NCI-H69 (cell line): ENCODE data around the gene DHX34.
"Not testable (repeated sequence)": the region's sequence is repeated elsewhere in the genome, so short reads cannot be mapped to it uniquely, and the experiment has no call there.

Experiments used
- DNase-seq: peaks from one replicate; lab custom pipeline; 2025; lab: John Stamatoyannopoulos, UW

The DHX34 gene

DNA sequence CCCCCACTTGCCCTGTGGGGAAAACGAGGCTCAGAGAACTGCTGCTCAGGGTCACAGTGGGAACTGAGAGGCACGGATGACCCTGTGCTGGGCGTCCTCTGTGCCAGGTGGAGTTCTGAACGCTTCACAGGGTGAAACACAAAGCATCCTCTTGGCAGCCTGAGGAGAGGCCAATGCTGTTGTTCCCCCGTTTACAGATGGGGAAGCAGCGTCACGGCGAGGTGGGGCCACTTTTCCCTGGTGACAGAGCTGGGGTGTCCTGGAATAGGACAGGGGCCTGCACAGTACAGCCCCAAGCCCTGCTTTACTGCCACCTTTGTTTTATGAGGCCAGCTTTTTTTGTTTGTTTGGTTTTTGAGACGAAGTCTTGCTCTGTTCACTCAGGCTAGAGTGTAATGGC lies 22.1 kb downstream of the DHX34 start:
- no peak for DNase-seq

DNA sequence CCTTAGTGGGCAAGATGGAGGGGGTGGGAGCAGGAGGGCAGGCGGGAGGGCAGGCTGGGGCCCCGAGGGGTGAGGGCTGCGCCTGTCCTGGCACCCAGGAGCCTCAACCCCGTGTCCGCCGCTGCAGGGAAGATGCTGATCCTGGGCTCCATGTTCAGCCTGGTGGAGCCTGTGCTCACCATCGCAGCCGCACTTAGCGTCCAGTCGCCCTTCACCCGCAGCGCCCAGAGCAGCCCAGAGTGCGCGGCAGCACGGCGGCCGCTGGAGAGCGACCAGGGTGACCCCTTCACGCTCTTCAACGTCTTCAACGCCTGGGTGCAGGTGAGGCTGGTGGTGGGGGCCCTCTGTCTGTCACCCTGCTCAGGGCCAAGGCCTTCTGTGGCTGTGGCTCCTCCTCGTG lies 23.5 kb downstream of the DHX34 start:
- no peak for DNase-seq

DNA sequence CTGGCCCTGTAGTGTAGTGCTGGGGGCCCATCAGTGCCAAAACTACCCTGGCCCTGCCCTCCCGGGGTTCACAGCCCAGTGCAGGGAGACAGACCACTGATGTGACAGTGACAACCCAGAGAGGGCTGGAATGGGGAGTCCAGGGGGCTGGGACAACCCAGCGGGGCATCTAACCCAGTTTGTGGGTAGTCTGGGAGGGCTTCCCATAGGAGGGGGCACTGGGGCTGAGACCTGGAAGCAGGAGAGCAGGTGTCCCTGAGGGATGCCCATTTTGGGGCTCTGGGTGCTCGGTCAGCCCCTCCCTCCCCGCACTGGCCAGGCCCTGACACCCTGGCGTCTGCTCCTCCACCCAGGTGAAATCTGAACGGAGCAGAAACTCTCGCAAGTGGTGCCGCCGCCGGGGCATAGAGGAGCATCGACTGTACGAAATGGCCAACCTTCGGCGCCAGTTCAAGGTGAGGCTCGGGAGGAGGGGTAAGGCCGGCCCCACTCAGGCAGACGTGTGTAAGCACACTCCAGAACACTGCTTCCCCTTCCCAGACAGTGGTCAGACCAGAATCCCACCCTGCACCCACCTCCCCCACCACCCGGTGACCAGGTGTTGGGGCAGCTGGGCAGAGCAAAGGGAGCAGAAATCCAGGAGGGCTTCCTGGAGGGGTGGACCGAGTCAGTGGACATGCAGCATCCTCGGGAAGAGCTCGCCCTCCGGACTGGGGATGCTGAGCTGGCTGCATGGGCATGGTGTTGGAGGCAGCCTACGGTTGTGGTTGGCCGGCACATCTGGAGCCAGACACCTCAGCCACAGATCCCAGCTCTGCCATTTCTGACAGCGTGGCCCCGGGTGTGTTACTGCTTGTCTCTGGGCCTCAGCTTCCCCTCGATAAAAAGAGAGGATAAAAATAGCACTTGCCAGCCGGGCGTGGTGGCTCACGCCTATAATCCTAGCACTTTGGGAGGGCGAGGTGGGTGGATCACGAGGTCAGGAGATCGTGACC lies 24.4 kb downstream of the DHX34 start:
- DNase-seq: no peak

DNA sequence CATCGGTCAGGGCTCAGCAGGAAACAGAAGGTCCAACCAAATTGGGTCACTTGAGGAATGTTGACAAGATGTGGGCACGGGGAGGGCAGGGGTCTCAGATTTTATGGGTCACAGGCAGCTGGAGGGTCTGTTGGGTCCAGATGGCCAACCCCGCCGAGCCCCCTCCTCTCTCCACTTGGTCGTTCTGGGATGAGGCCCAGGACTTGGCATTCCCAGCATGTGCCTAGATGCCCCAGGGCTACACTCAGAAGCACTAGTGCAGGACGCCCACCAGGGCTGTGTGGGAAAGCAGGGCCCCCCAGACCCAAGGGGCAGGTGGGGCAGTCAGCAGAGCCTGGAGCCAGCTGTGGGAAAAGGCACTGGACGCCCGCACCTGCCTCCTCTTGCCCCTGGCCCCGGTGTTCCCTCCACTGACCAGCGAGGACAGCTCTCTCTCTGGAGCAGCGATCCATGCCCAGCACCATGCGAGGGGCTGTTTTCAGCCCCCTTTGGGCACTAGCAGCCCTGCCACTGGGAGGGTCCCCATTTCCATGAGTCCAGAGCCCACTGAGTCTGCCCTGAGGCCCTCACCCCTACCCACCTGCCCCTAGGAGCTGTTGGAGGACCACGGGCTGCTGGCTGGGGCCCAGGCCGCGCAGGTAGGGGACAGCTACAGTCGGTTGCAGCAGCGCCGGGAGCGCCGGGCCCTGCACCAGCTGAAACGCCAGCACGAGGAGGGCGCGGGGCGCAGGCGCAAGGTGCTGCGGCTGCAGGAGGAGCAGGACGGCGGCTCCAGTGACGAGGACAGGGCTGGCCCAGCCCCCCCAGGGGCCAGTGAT lies 26.0 kb downstream of the DHX34 start:
- no peak for DNase-seq

DNA sequence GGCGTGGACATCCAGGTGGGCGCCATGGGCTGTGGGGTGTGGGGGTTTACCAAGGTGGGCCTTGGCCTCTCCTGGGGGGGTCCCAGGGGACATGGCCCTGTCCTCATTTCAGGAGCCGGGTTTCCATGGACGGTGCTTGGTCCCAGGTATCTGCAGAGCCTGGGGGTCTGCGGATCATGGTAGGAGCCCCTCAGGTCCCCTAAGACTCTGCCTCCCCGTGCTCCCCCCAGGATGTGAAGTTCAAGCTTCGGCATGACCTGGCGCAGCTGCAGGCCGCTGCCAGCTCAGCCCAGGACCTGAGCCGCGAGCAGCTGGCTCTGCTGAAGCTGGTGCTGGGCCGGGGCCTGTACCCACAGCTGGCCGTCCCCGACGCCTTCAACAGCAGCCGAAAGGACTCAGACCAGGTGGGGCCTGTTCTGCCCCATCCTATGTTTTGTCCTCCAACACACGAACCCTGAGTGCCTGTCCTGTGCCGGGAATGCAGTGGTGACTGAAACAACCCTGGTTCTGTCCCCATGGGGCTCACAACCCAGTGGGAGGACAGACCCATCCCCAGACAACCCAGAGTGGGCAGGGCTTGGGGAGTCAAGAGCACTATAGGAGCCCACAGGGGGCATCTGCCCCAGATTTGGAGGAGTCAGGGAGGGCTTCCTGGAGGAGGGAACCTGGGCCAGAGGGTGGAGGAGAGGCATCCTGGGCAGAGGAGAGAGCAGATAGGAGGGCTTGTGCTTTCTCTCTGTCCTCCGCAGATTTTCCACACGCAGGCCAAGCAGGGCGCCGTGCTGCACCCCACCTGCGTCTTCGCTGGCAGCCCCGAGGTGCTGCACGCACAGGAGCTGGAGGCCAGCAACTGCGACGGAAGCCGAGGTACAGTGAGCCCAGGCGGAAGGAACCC lies 26.8 kb downstream of the DHX34 start:
- DNase-seq: no peak

DNA sequence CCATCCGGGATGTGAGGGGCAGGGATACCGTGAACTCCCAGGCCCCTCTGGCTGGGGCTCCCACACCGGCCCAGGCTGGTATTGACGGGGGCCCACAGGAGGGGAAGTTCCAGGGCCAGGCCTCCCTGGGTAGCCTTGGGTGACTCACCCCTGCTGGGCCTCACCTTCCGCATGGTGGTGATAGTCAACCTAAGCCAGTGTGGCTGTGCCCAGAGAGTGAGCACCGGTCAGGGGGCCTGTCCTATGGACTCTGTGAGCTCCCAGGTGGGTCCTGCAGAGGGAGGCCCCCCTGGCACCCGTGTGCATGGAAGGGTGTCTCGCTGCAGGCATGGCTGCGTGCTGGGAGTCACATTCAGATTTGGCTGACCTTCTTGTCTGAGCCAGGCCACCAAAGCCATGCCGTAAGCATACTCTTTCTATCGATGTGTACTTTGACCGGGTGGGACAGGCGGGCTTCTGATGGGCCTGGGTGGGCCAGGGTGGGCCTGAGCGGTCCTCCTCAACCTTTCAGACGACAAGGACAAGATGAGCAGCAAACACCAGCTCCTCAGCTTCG lies 27.6 kb downstream of the DHX34 start:
- no peak for DNase-seq

DNA sequence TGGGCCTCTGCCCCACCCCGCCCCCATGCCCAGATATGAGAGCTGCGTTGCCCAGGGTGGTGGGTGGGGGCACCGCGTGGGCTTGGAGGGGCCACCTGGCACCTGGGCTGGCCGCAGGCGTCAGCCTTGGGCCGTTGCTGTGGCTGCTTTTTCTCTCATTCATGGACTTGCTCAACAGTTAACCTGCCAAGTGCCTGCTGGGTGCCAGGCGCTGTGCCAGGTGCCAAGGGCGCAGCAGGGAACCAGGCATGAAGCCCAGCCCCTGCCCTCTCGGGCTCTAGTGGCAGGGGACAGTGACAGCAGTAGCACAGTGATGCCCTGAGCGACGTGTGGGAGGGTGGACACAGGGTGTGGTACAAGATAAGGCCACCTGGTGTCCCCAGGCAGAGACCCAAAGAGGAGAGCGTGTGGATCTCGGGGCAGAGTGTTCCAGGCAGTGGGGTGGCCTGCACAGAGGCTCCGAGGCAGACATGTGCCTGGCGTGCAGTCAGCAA lies 28.1 kb downstream of the DHX34 start:
- DNase-seq: peak; percentile 89

DNA sequence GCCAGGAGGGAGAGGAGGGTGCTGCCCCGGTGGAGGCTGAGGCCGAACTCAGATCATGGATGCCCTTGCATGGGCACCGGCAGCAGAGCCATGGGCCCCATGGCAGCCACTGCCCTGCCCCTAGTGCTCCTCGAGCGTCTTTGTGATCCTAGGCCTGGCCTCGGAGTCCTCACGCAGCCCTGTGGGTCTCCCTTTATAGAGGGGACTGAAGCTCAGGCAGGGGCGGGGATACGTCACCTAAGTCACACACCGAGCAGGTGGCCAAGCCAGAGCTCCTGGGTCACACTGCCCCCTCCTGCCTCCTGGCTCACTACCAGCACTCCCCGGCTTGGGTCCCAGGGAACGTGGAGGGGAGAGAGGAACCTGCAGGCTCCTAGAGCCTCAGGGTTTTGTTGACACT lies 28.7 kb downstream of the DHX34 start:
- peak; percentile 78 for DNase-seq

DNA sequence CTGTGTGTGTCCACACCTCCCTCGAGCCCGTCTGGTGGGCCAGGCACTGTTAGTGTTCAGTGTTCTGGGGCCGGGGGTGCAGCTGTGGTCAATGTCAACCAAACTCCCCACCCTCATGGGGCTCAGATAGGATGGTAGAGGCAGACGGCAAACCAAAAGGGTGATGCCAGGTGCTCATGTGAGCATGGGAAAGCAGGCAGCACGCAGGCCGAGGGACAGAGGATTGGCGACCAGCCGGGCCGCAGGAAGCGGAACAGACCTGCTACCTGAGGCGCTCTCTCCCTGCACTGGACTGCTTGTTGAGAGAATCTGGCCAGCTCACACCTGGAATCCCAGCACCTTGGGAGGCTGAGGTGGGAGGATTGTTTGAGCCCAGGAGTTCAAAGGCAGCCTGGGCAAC lies 29.1 kb downstream of the DHX34 start:
- no peak for DNase-seq

DNA sequence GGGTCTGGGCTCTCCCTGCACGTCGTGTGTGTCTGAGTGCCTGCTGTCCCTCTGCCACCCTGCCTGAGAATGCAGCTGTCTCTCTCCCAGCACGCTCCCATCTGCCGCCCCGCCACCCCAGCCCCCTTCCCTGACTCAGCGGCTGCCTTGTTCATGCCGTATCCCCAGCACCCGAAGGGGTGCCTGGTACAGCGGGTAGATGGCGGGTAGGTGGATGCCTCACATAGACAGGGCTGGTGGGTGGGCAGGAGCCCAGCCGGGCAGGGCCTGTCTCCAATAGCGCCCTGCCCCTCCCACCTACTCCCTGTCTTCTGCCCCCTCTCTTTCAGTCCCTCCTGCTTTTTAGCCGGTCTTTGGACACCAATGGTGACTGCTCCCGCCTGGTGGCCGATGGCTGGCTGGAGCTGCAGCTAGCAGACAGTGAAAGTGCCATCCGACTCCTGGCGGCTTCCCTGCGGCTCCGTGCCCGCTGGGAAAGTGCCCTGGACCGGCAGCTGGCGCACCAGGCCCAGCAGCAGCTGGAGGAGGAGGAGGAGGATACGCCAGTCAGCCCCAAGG lies 30.3 kb downstream of the DHX34 start:
- DNase-seq: peak; percentile 34

DNA sequence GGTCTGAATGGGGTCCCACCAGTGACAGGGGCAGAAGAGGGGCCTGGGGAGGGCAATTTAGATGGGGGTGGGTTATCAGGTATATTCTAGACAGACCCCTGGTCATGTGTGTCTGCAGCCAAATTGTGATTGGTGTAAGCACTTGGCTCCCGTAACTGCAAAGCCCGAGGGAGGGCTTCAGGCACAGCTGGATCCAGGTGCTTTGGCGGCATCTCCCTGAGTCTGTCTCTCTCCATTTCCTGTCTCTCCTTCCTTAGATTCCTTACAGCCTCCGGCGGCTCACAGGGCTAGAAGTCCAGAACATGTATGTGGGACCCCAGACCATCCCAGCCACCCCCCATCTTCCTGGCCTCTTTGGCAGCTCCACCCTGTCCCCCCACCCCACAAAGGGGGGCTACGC lies 31.4 kb downstream of the DHX34 start:
- DNase-seq: no peak

DNA sequence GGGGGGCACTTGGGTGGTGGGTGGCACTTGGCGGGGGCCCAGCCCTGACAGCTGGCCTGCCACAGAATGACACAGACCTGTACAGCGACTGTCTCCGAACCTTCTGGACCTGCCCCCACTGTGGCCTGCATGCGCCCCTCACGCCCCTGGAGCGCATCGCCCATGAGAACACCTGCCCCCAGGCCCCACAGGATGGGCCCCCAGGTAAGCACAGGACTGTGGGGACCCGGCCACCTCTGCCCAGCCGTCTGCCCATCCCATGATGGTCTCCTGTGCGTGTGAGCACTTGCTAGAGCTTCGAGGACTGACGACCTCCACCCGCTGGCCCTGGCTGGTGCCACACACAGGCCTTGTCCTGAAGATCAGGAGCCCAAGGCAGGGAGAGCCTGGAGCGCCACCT lies 32.0 kb downstream of the DHX34 start:
- no peak for DNase-seq

DNA sequence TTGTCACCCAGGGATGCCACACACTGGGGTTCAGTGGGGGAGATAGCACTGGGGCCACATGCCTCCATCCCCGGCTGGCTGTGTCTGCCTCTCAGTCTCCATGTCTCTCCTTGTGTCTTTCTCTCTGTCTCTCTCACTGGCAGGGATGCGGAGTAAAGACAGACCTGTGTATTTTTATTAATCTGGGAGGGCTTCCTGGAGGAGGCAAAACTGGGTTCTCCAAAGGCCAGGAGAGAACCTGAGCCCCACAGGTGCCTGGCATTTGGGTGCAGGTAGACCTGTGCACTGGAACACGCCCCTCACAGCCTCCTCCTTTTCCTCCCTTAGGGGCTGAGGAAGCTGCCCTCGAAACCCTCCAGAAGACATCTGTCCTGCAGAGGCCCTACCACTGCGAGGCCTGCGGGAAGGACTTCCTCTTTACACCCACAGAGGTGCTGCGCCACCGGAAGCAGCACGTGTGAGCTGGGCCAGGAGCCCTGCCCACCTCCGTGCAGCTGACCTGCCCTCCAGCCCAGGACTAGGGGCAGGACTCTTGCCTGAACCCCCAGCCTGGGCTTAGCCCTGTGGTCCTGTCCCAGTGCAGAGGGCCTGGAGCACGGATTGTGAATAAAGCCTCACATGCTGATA lies 32.7 kb downstream of the DHX34 start:
- DNase-seq: no peak

DNA sequence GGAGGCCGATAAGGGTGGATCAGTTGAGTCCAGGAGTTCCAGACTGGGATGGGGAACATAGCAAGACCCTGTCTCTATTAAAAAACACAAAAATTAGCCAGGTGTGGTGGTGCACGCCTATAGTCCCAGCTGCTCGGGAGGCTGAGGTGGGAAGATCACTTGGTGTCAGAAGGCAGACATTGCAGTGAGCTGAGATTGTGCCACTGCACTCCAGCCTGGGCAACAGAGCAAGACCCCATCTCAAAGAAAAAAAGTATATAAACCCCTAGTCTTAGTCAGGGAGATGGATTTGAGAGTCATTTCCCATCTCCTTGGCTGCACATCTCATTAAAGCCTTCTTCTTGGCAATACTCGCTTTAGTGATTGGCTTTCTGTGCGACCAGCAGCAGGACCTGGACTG lies 34.8 kb downstream of the DHX34 start:
- DNase-seq: not testable (repeated sequence)

DNA sequence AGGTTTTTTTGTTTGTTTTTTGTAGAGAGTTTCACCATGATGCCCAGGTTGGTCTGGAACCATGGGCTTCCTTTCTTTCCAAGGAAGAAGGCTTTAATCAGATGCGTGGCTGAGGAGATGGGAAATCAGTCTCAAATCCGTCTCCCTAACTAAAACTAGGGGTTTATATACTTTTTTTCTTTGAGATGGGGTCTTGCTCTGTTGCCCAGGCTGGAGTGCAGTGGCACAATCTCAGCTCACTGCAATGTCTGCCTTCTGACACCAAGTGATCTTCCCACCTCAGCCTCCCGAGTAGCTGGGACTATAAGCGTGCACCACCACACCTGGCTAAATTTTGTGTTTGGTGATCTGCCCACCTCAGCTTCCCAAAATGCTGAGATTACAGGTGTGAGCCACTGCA lies 35.4 kb downstream of the DHX34 start:
- DNase-seq: not testable (repeated sequence)

DNA sequence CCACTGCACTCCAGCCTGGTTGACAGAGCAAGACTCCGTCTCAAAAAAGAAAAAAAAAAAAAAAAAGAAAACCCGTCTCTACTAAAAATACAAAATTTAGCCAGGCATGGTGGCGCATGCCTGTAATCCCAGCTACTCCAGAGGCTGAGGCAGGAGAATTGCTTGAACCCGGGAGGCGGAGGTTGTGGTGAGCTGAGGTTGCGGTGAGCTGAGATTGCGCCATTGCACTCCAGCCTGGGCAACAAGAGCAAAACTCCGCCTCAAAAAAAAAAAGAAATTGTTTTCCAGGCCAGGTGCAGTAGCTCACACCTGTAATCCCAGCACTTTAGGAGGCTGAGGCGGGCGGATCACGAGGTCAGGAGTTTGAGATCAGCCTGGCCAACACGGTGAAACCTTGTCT lies 37.5 kb downstream of the DHX34 start:
- DNase-seq: not testable (repeated sequence)

DNA sequence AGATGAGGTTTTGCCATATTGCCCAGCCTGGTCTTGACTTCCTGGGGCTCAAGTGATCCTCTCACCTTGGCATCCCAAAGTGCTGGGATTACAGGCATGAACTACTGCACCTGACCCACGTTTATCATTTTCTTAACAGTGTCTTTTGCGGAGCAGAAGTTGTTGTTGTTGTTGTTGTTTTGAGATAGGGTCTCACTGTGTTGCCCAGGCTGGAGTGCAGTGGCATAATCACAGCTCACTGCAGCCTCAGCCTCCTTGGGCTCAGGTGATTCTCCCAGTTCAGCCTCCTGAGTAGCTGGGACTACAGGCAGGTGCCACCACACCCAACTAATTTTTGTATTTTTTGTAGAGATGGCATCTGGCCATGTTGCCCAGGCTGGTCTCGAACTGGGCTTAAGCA lies 38.5 kb downstream of the DHX34 start:
- not testable (repeated sequence) for DNase-seq

DNA sequence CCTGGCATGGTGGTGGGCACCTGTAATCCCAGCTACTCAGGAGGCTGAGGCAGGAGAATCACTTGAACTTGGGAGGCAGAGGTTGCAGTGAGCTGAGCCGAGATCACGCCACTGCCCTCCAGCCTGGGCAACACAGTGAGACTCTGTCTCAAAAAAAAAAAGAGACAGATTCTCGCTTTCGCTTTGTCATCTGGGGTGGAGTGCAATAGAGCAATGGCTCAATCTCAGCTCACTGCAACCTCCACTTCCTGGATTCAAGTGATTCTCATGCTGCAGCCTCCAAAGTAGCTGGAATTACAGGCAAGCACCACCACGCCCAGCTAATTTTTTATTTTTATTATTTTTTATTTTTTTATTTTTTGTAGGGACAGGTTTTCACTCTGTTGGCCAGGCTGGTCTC lies 39.6 kb downstream of the DHX34 start:
- DNase-seq: not testable (repeated sequence)

DNA sequence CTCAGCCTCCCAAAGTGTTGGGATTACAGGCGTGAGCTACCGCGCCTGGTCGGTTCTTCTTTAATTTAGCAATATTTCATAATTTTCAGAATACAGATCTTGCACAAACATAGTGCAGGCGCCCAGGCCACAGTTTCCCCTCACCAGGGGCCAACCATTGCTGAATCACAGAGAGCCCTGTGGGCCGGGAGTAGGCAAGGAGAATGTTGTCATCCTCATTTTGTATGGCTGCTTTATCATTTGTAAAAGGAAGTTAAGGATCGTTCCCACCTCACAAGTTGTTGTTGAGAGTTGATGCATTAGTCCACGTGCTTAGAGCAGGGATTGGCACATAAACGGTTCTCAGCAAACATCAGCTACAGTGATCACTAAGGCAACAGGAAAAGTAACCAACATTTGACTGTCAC lies 40.0 kb downstream of the DHX34 start:
- no peak for DNase-seq
